ENCODE data around the gene SPIN3.
"Not testable (repeated sequence)": the region's sequence is repeated elsewhere in the genome, so short reads cannot be mapped to it uniquely, and the experiment has no call there.

The SPIN3 gene

GRCh38 chrX:56968980-56969379 lies 26.4 kb downstream of the SPIN3 start:
- H3K27me3 ChIP-seq (ENCODE audit: control insufficient read depth in 2 of 2, insufficient read depth in 2 of 2, low read length in 2 of 2), result peaks cover 0 to 3% of the 10 kb centered on the region in 2 donors
- no peaks in the 10 kb centered on the region for H3K36me3 ChIP-seq (ENCODE audit: control insufficient read depth in 2 of 2, insufficient read depth in 2 of 2, low read length in 2 of 2)
- H3K4me3 ChIP-seq (ENCODE audit: low read length in 2 of 2), result no peak overlapping the region
- no peak overlapping the region for H3K27ac ChIP-seq (ENCODE audit: low read depth in 2 of 2, low read length in 2 of 2)
- no peak overlapping the region for H3K9ac ChIP-seq (ENCODE audit: low read depth in 1 of 2, low read length in 2 of 2)
- H3K4me1 ChIP-seq (ENCODE audit: control insufficient read depth in 2 of 2, insufficient read depth in 2 of 2, low read length in 2 of 2), result no peaks in the 10 kb centered on the region
- H3K9me3 ChIP-seq (ENCODE audit: control insufficient read depth in 2 of 2, low read length in 2 of 2), result no peaks in the 10 kb centered on the region

- no peak overlapping the region for H3K9ac ChIP-seq (ENCODE audit: low read depth in 1 of 2, low read length in 2 of 2)
- H3K9me3 ChIP-seq (ENCODE audit: control insufficient read depth in 2 of 2, low read length in 2 of 2), result no peaks in the 10 kb centered on the region
- H3K4me3 ChIP-seq (ENCODE audit: low read length in 2 of 2), result no peak overlapping the region
- peaks cover 0 to 3% of the 10 kb centered on the region in 2 donors for H3K27me3 ChIP-seq (ENCODE audit: control insufficient read depth in 2 of 2, insufficient read depth in 2 of 2, low read length in 2 of 2)
- no peak overlapping the region for H3K27ac ChIP-seq (ENCODE audit: low read depth in 2 of 2, low read length in 2 of 2)
- no peaks in the 10 kb centered on the region for H3K36me3 ChIP-seq (ENCODE audit: control insufficient read depth in 2 of 2, insufficient read depth in 2 of 2, low read length in 2 of 2)
- H3K4me1 ChIP-seq (ENCODE audit: control insufficient read depth in 2 of 2, insufficient read depth in 2 of 2, low read length in 2 of 2), result no peaks in the 10 kb centered on the region
Measured at GRCh38 chrX:56963377-56963776, 32.0 kb downstream of the SPIN3 start.

- H3K27ac ChIP-seq (ENCODE audit: low read depth in 2 of 2, low read length in 2 of 2), result no peak overlapping the region
- H3K9ac ChIP-seq (ENCODE audit: low read depth in 1 of 2, low read length in 2 of 2), result no peak overlapping the region
- H3K4me3 ChIP-seq (ENCODE audit: low read length in 2 of 2), result no peak overlapping the region
- no peaks in the 10 kb centered on the region for H3K27me3 ChIP-seq (ENCODE audit: control insufficient read depth in 2 of 2, insufficient read depth in 2 of 2, low read length in 2 of 2)
- no peaks in the 10 kb centered on the region for H3K36me3 ChIP-seq (ENCODE audit: control insufficient read depth in 2 of 2, insufficient read depth in 2 of 2, low read length in 2 of 2)
- no peaks in the 10 kb centered on the region for H3K9me3 ChIP-seq (ENCODE audit: control insufficient read depth in 2 of 2, low read length in 2 of 2)
- H3K4me1 ChIP-seq (ENCODE audit: control insufficient read depth in 2 of 2, insufficient read depth in 2 of 2, low read length in 2 of 2), result no peaks in the 10 kb centered on the region
Measured at GRCh38 chrX:56947699-56948098, 47.6 kb downstream of the SPIN3 start.

- not testable (repeated sequence) for H3K9ac ChIP-seq (ENCODE audit: low read depth in 1 of 2, low read length in 2 of 2); H3K27ac ChIP-seq (ENCODE audit: low read depth in 2 of 2, low read length in 2 of 2); H3K27me3 ChIP-seq (ENCODE audit: control insufficient read depth in 2 of 2, insufficient read depth in 2 of 2, low read length in 2 of 2); H3K4me1 ChIP-seq (ENCODE audit: control insufficient read depth in 2 of 2, insufficient read depth in 2 of 2, low read length in 2 of 2); H3K36me3 ChIP-seq (ENCODE audit: control insufficient read depth in 2 of 2, insufficient read depth in 2 of 2, low read length in 2 of 2); H3K4me3 ChIP-seq (ENCODE audit: low read length in 2 of 2); H3K9me3 ChIP-seq (ENCODE audit: control insufficient read depth in 2 of 2, low read length in 2 of 2)
Measured at GRCh38 chrX:56946201-56946600, 49.1 kb downstream of the SPIN3 start.

DNA sequence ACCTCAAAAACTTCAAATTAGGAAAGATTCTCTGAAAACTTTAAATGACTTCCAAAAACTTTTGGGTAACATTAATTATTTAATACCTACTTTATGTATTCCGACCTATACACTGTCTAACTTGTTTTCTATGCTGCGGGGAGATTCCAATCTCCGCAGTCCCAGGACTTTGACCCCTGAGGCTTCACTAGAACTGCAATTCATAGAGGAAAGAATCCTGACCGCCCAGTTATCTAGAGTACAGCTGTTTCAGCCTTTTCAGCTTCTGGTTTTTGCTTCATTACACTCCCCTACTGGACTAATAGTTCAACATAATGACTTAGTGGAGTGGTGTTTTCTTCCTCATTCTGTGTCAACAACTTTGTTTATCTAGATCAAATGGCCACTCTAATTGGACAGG lies 50.1 kb downstream of the SPIN3 start:
- H3K27me3 ChIP-seq (ENCODE audit: control insufficient read depth in 2 of 2, insufficient read depth in 2 of 2, low read length in 2 of 2); H3K4me3 ChIP-seq (ENCODE audit: low read length in 2 of 2); H3K9ac ChIP-seq (ENCODE audit: low read depth in 1 of 2, low read length in 2 of 2); H3K9me3 ChIP-seq (ENCODE audit: control insufficient read depth in 2 of 2, low read length in 2 of 2); H3K27ac ChIP-seq (ENCODE audit: low read depth in 2 of 2, low read length in 2 of 2); H3K36me3 ChIP-seq (ENCODE audit: control insufficient read depth in 2 of 2, insufficient read depth in 2 of 2, low read length in 2 of 2); H3K4me1 ChIP-seq (ENCODE audit: control insufficient read depth in 2 of 2, insufficient read depth in 2 of 2, low read length in 2 of 2): not testable (repeated sequence)

- no peak overlapping the region for H3K27ac ChIP-seq (ENCODE audit: low read depth in 2 of 2, low read length in 2 of 2)
- H3K4me3 ChIP-seq (ENCODE audit: low read length in 2 of 2), result no peak overlapping the region
- H3K4me1 ChIP-seq (ENCODE audit: control insufficient read depth in 2 of 2, insufficient read depth in 2 of 2, low read length in 2 of 2), result no peaks in the 10 kb centered on the region
- no peaks in the 10 kb centered on the region for H3K36me3 ChIP-seq (ENCODE audit: control insufficient read depth in 2 of 2, insufficient read depth in 2 of 2, low read length in 2 of 2)
- H3K9me3 ChIP-seq (ENCODE audit: control insufficient read depth in 2 of 2, low read length in 2 of 2), result no peaks in the 10 kb centered on the region
- H3K9ac ChIP-seq (ENCODE audit: low read depth in 1 of 2, low read length in 2 of 2), result no peak overlapping the region
- H3K27me3 ChIP-seq (ENCODE audit: control insufficient read depth in 2 of 2, insufficient read depth in 2 of 2, low read length in 2 of 2), result no peaks in the 10 kb centered on the region
Measured at GRCh38 chrX:56943264-56943663, 52.1 kb downstream of the SPIN3 start.
